Mucosa of stomach (tissue), 1 donor: ENCODE measurements around the gene DRAM2.
"Not testable (repeated sequence)": the region's sequence is repeated elsewhere in the genome, so short reads cannot be mapped to it uniquely, and the experiment has no call there.

ENCODE experiments used
- H3K27me3 ChIP-seq: one replicate; pipeline ENCODE4 v1.7.0; 2013; ENCODE audit warnings: mild to moderate bottlenecking, low read length; ENCODE audit not compliant: control insufficient read depth, insufficient read depth
- H3K36me3 ChIP-seq: one replicate; pipeline ENCODE4 v1.7.0; 2013; ENCODE audit warnings: low read length; ENCODE audit not compliant: control insufficient read depth, insufficient read depth
- H3K4me1 ChIP-seq: one replicate; pipeline ENCODE4 v1.7.0; 2013; ENCODE audit warnings: mild to moderate bottlenecking, low read length; ENCODE audit not compliant: control insufficient read depth, insufficient read depth
- H3K4me3 ChIP-seq: one replicate; pipeline ENCODE4 v1.7.0; 2013; ENCODE audit warnings: low read length
- H3K9ac ChIP-seq: one replicate; pipeline ENCODE4 v1.7.0; 2013; ENCODE audit warnings: mild to moderate bottlenecking, low read length, moderate library complexity
- H3K9me3 ChIP-seq: one replicate; pipeline ENCODE4 v1.7.0; 2013; ENCODE audit warnings: mild to moderate bottlenecking, low read length, moderate library complexity; ENCODE audit not compliant: control insufficient read depth
- donor health status: Pancreatic carcinoma.

DRAM2 gene

GRCh38 chr1:111097356-111098099 is 42.4 kb downstream of the DRAM2 start:
- no peaks in the 10 kb centered on the region for H3K9me3 ChIP-seq
- H3K9ac ChIP-seq: no peak overlapping the region
- no peaks in the 10 kb centered on the region for H3K36me3 ChIP-seq
- no peaks in the 10 kb centered on the region for H3K27me3 ChIP-seq
- no peak overlapping the region for H3K4me3 ChIP-seq
- peaks cover 6% of the 10 kb centered on the region for H3K4me1 ChIP-seq

GRCh38 chr1:111095421-111095820 is 44.5 kb downstream of the DRAM2 start:
- not testable (repeated sequence) for H3K27me3 ChIP-seq, H3K4me1 ChIP-seq, H3K36me3 ChIP-seq, H3K9me3 ChIP-seq, H3K4me3 ChIP-seq, H3K9ac ChIP-seq

- no peaks in the 10 kb centered on the region for H3K27me3 ChIP-seq
- H3K9ac ChIP-seq: no peak overlapping the region
- no peaks in the 10 kb centered on the region for H3K36me3 ChIP-seq
- no peak overlapping the region for H3K4me3 ChIP-seq
- no peaks in the 10 kb centered on the region for H3K9me3 ChIP-seq
- no peaks in the 10 kb centered on the region for H3K4me1 ChIP-seq
Observed at GRCh38 chr1:111089638-111090037, 50.3 kb downstream of the DRAM2 start.

- Histone ChIP-seq H3K27me3 (no peaks in the 10 kb centered on the region), H3K36me3 (no peaks in the 10 kb centered on the region), H3K4me1 (no peaks in the 10 kb centered on the region), H3K9ac (no peak overlapping the region), H3K9me3 (no peaks in the 10 kb centered on the region), H3K4me3 (no peak overlapping the region)
Observed at GRCh38 chr1:111085676-111086075, 54.2 kb downstream of the DRAM2 start.

GRCh38 chr1:111084999-111085398 is 54.9 kb downstream of the DRAM2 start:
- H3K4me3 ChIP-seq: no peak overlapping the region
- H3K4me1 ChIP-seq: no peaks in the 10 kb centered on the region
- no peaks in the 10 kb centered on the region for H3K27me3 ChIP-seq
- H3K9ac ChIP-seq: no peak overlapping the region
- H3K9me3 ChIP-seq: no peaks in the 10 kb centered on the region
- no peaks in the 10 kb centered on the region for H3K36me3 ChIP-seq

GRCh38 chr1:111082421-111083203 is 57.3 kb downstream of the DRAM2 start:
- no peaks in the 10 kb centered on the region for H3K9me3 ChIP-seq
- H3K36me3 ChIP-seq: no peaks in the 10 kb centered on the region
- no peaks in the 10 kb centered on the region for H3K27me3 ChIP-seq
- H3K4me3 ChIP-seq: no peak overlapping the region
- H3K4me1 ChIP-seq: no peaks in the 10 kb centered on the region
- no peak overlapping the region for H3K9ac ChIP-seq

GRCh38 chr1:111079329-111079728 is 60.6 kb downstream of the DRAM2 start:
- H3K9ac ChIP-seq, H3K4me1 ChIP-seq, H3K27me3 ChIP-seq, H3K36me3 ChIP-seq, H3K9me3 ChIP-seq, H3K4me3 ChIP-seq: not testable (repeated sequence)

- not testable (repeated sequence) for H3K27me3 ChIP-seq, H3K36me3 ChIP-seq, H3K9me3 ChIP-seq, H3K9ac ChIP-seq, H3K4me1 ChIP-seq, H3K4me3 ChIP-seq
Observed at GRCh38 chr1:111077312-111077711, 62.6 kb downstream of the DRAM2 start.
